ENCODE results near the gene ANKRD13D.

The ANKRD13D gene

DNA sequence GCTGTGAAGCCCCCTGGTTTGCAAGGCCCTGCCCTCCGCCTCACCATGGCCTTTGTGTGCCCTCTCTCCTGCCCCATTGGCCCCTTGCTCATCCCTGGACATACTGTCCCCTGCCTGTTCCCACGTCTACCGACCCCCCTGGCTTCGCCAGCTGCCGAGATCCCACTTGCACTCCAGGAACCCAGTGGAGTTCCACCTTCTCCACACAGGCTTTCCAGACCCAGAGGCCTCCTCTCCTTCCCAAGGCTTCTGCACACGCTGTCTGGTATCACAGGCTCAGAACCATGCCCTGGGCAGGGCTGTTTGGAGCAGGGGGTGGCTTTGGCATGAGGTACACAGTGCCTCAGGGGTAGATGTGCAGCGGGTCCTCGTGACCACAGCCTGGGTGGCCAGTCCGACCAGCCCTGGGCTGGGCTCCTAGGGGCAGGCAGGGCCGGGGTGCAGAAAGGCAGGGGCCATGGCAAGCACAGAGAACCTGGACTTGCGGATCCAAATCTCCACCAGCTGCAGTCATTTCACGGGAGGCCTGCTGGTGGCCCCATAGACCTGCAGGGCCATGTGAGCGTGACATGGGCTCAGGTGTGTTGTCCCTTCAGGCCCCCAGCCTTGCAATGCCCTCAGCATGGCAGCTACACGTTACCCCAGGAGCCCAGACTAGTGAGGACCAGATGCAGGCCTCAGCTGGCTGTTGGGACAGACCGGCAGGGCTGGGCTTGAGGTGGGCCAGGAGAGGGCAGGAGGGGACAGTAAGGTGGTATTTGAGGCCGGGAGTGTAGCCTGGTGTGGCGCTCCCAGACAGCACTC lies 13.3 kb upstream of the ANKRD13D start:
- DNase-seq = no peak

GRCh38 chr11:67276781-67277230 lies 12.3 kb upstream of the ANKRD13D start:
- no peak for DNase-seq

GRCh38 chr11:67277231-67277961 lies 11.7 kb upstream of the ANKRD13D start:
- no peak for DNase-seq

DNA sequence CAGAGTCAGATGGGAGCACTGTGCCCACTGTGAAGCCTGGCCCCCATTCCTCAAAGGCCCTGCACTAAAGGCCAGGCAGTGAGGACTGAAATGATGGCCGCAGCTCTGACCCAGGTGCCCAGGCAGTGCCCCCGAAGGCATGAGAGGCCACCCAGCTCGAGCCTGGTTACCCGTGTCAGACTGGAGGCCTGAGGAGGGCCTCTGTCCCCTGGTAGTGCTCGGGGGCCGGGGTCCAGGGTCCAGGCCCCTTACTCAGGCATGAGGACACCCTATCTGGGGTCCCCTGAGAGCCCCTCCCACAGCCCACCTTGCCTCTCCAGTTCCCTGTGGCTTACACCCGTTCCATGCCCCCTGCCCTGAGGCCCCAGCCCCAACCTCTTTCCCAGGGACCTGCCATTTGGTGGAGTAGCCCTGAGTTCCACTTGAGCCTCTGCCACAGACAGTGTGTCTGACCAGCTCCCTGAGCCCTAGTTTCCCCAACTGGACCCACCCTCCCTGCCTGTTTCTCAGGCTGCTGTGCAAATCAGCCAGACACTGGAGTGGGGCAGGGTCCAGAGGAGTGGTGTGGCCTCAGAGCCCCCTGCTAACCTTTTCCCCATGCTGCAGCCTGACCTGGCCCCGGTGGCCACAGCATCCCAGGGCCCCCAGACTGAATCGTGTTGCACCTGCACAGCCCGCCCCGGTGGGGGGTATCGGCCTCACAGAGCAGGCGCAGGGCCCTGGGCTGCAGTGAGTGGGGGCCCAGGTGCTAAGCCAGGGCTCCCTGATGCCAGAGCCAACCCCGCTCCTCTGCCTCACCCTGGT lies 10.8 kb upstream of the ANKRD13D start:
- DNase-seq = no peak

GRCh38 chr11:67278939-67279588 lies 10.0 kb upstream of the ANKRD13D start:
- DNase-seq = no peak

GRCh38 chr11:67279589-67280340 lies 9.3 kb upstream of the ANKRD13D start:
- no peak for DNase-seq

- no peak for DNase-seq
These were observed 8.7 kb upstream of the ANKRD13D start for GRCh38 chr11:67280341-67280787.

DNA sequence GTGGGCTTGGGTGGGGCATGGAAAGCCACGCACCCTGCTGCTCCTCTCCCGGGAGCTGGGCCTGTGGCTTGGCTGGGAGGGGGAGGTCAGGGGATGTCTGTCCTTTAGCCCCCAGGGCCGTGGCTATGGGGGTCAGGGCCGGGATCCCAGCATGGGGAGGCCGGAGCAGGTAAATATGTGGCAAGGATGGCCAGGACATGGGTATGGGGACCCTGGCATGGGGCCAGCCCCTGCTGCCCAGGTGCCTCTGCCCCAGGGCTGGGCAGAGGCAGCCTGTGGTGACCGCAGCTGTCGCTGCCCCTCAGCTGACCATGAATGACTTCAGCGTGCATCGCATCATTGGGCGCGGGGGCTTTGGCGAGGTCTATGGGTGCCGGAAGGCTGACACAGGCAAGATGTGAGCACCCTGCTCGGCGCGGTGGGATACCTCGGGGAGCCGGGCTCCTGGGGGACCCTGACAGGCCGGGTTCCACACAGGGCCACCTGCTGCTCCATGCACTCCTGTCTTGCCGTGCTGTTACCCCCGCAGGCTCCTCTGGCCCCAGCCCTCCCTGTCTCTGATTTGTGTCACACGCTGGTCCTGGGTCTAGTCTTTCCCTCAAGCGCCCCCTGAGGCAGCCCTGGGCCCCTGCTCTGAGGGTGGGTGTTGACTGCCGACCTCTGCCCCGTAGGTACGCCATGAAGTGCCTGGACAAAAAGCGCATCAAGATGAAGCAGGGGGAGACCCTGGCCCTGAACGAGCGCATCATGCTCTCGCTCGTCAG lies 8.1 kb upstream of the ANKRD13D start:
- no peak for DNase-seq

- no peak for DNase-seq
These were observed 7.5 kb upstream of the ANKRD13D start for GRCh38 chr11:67281552-67282150.

DNA sequence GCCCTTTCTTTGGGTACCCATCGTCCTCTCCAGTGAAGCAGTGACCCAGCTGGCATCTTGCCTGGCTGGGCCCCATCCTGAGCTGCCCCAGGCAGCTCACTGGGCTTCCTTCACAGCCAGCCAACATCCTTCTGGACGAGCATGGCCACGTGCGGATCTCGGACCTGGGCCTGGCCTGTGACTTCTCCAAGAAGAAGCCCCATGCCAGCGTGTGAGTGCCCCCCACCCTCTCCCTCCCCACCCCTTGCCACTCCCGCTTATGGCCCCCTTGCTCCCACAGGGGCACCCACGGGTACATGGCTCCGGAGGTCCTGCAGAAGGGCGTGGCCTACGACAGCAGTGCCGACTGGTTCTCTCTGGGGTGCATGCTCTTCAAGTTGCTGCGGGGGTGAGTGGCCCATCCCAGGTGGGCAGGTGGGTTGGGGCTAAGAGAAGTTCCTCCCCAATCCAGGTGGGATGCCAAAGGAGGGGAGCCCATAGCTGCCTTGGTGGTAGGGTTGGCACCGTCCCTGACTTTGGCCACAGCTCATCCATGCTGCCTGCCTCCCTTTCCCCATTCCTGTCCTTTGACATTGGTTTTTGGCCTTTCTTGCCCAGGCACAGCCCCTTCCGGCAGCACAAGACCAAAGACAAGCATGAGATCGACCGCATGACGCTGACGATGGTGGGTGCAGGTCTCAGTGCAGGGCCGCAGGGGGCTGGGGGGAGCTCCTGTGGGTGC lies 6.8 kb upstream of the ANKRD13D start:
- no peak for DNase-seq

DNA sequence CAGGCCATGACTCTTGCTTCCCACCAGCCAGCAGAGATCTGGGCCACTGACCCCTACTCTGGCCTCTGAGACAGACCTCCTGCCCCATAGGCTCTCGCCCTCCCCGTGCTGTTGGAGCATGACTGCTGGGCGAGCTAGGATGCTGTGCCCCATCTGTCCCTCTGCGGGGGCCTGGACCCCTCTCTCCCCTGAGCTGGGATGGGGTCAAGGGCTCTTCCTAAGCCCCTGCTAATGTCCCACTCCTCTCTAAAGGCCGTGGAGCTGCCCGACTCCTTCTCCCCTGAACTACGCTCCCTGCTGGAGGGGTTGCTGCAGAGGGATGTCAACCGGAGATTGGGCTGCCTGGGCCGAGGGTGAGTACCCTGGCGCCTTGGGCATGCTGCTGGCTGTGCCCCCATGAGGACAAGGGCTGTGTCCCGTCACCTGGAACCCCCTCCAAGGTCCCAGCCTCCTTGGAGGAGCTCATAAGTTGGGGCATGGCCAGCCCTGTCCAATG lies 6.2 kb upstream of the ANKRD13D start:
- no peak for DNase-seq

- no peak for DNase-seq
These were observed 5.6 kb upstream of the ANKRD13D start for GRCh38 chr11:67283481-67283963.

DNA sequence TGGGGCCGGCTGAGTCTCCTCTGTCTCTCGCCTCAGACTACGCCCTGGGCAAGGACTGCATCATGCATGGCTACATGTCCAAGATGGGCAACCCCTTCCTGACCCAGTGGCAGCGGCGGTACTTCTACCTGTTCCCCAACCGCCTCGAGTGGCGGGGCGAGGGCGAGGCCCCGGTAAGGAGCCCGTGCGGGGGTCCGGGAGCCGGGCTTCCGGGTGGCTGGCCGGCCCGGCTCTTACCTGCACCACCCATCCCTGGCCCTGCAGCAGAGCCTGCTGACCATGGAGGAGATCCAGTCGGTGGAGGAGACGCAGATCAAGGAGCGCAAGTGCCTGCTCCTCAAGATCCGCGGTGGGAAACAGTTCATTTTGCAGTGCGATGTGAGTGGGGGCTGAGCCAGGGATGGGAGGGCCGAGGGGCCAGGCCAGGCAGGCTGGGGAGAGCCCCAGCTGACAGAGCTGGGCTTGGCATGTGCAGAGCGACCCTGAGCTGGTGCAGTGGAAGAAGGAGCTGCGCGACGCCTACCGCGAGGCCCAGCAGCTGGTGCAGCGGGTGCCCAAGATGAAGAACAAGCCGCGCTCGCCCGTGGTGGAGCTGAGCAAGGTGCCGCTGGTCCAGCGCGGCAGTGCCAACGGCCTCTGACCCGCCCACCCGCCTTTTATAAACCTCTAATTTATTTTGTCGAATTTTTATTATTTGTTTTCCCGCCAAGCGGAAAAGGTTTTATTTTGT lies 4.1 kb upstream of the ANKRD13D start:
- DNase-seq = no peak

DNA sequence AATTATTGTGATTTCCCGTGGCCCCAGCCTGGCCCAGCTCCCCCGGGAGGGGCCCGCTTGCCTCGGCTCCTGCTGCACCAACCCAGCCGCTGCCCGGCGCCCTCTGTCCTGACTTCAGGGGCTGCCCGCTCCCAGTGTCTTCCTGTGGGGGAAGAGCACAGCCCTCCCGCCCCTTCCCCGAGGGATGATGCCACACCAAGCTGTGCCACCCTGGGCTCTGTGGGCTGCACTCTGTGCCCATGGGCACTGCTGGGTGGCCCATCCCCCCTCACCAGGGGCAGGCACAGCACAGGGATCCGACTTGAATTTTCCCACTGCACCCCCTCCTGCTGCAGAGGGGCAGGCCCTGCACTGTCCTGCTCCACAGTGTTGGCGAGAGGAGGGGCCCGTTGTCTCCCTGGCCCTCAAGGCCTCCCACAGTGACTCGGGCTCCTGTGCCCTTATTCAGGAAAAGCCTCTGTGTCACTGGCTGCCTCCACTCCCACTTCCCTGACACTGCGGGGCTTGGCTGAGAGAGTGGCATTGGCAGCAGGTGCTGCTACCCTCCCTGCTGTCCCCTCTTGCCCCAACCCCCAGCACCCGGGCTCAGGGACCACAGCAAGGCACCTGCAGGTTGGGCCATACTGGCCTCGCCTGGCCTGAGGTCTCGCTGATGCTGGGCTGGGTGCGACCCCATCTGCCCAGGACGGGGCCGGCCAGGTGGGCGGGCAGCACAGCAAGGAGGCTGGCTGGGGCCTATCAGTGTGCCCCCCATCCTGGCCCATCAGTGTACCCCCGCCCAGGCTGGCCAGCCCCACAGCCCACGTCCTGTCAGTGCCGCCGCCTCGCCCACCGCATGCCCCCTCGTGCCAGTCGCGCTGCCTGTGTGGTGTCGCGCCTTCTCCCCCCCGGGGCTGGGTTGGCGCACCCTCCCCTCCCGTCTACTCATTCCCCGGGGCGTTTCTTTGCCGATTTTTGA lies 3.3 kb upstream of the ANKRD13D start:
- DNase-seq = no peak

- DNase-seq = no peak
These were observed 2.3 kb upstream of the ANKRD13D start for GRCh38 chr11:67286621-67287333.

GRCh38 chr11:67287355-67288197 lies 1.5 kb upstream of the ANKRD13D start:
- DNase-seq = no peak
